Stimulated activated effector memory CD8-positive, alpha-beta T cell treated with anti-CD3 and anti-CD28 coated beads, Interleukin-12 subunit alpha, Interleukin-12 subunit beta, amount 100 ng/mL, for 72 hours (primary cell): ENCODE measurements around the gene ATG9A.

Experiments used
- ATAC-seq: fragments of 150-1000 bp; cut with Tn5 transposase; 2 replicates; pipeline ENCODE4 v1.10.0; 2021
- DNase-seq, 2 donors: peaks; one replicate each; pipeline ENCODE4 v3.0.0; 2021 to 2022; ENCODE audit warnings: low spot score in 2 of 2
- H3K27ac Mint-ChIP-seq: one replicate; pipeline ENCODE4 v1.8.0; 2022; ENCODE audit warnings: mild to moderate bottlenecking, mixed read lengths
- H3K36me3 Mint-ChIP-seq: one replicate; pipeline ENCODE4 v1.8.0; 2022; ENCODE audit warnings: mild to moderate bottlenecking, mixed read lengths
- H3K4me1 Mint-ChIP-seq: one replicate; pipeline ENCODE4 v1.8.0; 2022; ENCODE audit warnings: mixed read lengths
- H3K4me3 Mint-ChIP-seq: one replicate; pipeline ENCODE4 v1.8.0; 2022; ENCODE audit warnings: mild to moderate bottlenecking, mixed read lengths
- H3K9me3 Mint-ChIP-seq: one replicate; pipeline ENCODE4 v1.8.0; 2022; ENCODE audit warnings: mixed read lengths

Gene ATG9A

DNA sequence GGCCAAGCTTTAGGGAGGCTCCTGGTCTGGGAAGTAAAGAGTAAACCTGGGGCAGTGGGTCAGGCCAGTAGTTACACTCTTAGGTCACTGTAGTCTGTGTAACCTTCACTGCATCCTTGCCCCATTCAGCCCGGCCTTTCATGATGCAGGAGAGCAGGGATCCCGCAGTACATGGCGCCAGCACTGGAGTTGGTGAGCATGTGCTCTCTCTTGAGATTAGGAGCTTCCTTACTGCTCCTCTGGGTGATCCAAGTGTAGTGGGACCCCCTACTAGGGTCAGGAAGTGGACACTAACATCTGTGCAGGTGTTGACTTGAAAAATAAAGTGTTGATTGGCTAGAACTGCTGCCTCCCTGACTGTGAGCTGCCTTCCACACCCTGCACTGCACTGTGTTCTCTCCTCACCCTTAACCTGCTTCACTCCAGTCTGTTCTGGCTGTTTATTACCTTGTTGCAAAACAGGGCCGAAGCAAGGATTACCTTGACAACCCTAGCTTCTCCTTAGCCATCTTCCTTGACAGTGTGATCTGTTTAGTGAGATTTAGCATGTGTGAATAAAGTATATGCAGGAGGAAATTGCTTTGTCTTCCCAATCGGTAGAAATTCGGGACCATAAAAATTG, 46.2 kb downstream of the ATG9A start:
- ATAC-seq (no peak), DNase-seq (no peak)
- H3K4me1 Mint-ChIP-seq = peaks cover 49% of the 10 kb centered on the region
- H3K36me3 Mint-ChIP-seq = peaks cover 77% of the 10 kb centered on the region
- H3K27ac Mint-ChIP-seq = peak overlapping the region; percentile 99
- H3K9me3 Mint-ChIP-seq = no peaks in the 10 kb centered on the region
- H3K4me3 Mint-ChIP-seq = no peak overlapping the region

GRCh38 chr2:219182331-219183150, 46.9 kb downstream of the ATG9A start:
- no peak for ATAC-seq
- no peak overlapping the region for H3K4me3 Mint-ChIP-seq
- peaks cover 81% of the 10 kb centered on the region for H3K36me3 Mint-ChIP-seq
- no peak for DNase-seq
- peak overlapping the region; percentile 99 for H3K27ac Mint-ChIP-seq
- peaks cover 50% of the 10 kb centered on the region for H3K4me1 Mint-ChIP-seq
- H3K9me3 Mint-ChIP-seq = no peaks in the 10 kb centered on the region

GRCh38 chr2:219181531-219181930, 47.9 kb downstream of the ATG9A start:
- Mint-ChIP-seq H3K4me3 (no peak overlapping the region), H3K27ac (peak overlapping the region; percentile 99), H3K9me3 (no peaks in the 10 kb centered on the region), H3K36me3 (peaks cover 87% of the 10 kb centered on the region), H3K4me1 (peaks cover 48% of the 10 kb centered on the region)
- no peak for ATAC-seq
- DNase-seq = no peak

DNA sequence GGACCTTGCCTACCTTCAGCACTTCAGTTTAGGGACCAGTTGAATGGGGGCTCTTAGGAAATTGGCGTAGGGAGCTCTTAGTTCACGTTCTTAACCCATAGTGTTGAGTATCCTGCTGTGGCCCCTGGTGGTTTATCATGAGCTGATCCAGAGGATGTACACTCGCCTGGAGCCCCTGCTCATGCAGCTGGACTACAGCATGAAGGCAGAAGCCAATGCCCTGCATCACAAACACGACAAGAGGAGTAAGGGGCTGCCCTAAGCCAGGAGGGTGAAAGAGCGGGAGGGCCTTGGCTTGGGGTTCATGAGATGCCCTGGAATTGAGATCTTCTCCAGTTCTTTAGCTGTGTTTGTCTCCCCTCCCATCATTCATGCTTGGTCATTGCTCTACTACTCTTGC, 48.5 kb downstream of the ATG9A start:
- Mint-ChIP-seq H3K36me3 (peaks cover 84% of the 10 kb centered on the region), H3K4me1 (peaks cover 48% of the 10 kb centered on the region), H3K27ac (peak overlapping the region; percentile 99), H3K9me3 (no peaks in the 10 kb centered on the region), H3K4me3 (no peak overlapping the region)
- ATAC-seq (no peak), DNase-seq (no peak)

DNA sequence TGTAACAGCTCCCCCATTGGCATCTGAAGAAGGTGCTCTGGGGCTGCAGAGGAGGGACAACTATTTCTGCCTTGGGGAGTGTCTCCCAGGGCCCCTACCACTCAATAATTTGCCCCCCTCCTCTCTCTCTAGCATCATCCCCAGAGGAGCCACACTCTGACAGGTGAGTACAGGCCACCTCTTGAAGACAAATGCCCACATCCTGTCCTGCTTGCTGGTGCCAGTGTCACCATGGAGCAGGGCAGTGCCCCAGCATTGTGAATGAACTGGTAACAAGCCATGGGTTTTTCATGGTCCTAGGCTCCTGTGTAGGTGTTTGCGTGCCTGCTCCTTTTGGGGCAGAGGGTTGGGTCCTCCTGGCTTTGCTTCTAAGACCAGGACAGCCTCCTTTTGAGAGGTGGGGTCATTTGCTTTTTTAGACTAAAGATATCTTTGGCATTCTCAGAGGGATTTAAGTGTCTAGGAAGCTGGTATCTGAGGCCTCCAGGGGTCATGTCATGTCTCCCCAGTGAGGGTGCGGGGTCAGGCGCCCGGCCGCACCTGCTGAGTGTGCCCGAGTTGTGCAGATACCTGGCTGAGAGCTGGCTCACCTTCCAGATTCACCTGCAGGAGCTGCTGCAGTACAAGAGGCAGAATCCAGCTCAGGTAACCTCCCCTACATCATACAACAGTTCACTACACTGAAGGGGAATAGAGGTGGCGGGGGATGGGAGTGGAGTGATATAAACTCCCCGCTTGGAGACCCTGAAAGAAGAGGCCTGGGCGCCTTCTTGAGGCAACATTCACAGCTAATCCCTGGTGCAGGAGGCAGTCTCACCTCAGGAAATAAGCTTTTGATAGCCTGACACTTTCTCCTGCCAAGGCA, 49.6 kb downstream of the ATG9A start:
- no peaks in the 10 kb centered on the region for H3K9me3 Mint-ChIP-seq
- DNase-seq = no peak
- ATAC-seq = no peak
- H3K4me3 Mint-ChIP-seq = peak overlapping the region; percentile 96
- peaks cover 88% of the 10 kb centered on the region for H3K36me3 Mint-ChIP-seq
- H3K4me1 Mint-ChIP-seq = peaks cover 56% of the 10 kb centered on the region
- peak overlapping the region; percentile 99 for H3K27ac Mint-ChIP-seq

- DNase-seq = no peak
- ATAC-seq = no peak
- Mint-ChIP-seq H3K27ac (peak overlapping the region; percentile 99), H3K36me3 (peaks cover 88% of the 10 kb centered on the region), H3K4me1 (peaks cover 66% of the 10 kb centered on the region), H3K9me3 (no peaks in the 10 kb centered on the region), H3K4me3 (peak overlapping the region; percentile 96)
These were observed 50.9 kb downstream of the ATG9A start for GRCh38 chr2:219178377-219179175.

- peaks cover 88% of the 10 kb centered on the region for H3K36me3 Mint-ChIP-seq
- ATAC-seq (peak; percentile 74), DNase-seq (peak; percentile 67 to 90)
- peak within 1 kb of the TSS; percentile 99 for H3K27ac Mint-ChIP-seq
- H3K4me3 Mint-ChIP-seq = peak within 1 kb of the TSS; percentile 96
- H3K4me1 Mint-ChIP-seq = peaks cover 64% of the 10 kb centered on the region
- no peaks in the 10 kb centered on the region for H3K9me3 Mint-ChIP-seq
These were observed 51.7 kb downstream of the ATG9A start, which contains the start of gene RETREG2 for GRCh38 chr2:219177552-219178376. Gene RETREG2, plus strand, starts transcription at chr2:219178275. Its CDS starts 78 bp downstream, at chr2:219178353.

DNA sequence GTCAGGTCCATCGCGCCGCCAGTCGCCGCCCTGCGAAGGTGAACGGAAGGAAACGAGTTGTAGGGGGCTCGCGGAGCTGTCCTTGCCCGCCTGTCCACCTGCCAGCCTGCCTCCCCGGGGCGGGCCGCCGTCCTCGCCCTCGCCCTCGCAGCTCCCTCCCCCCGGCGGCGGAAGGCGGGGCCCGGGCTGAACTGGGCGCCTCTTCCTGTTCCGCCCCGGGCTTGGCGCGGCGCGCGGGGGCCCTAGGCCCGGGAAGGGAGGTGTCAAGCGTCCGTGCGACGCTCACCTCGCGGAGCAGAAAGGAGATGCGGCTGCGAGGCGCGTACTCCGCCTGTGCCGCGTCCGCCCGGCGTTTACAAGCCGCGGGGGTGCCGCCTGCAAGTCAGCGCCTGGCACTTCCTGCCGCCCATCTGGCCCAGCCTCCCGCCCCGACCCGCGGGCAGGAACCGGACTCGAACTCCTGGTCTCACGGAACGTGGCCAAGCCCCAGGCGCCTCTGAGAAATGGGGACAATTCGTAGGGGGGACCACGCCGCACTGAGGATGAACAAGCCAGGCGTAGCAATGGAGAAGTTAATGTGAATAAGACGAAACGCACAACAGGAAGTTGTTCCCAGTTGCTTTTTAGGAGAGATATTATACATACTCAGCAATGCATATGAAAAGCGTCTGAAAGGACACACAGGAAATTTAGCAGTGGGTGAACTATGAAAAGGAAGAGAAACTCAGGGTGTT, 52.5 kb downstream of the ATG9A start, which contains the start of gene CNPPD1:
TSS of gene CNPPD1 (minus strand) at position 108 of the 734 bp plus-strand sequence. CDS start at position 11, 97 bp downstream.
- ATAC-seq = peak; percentile 86
- peak; percentile 84 to 92 for DNase-seq
- H3K4me1 Mint-ChIP-seq = peaks cover 61% of the 10 kb centered on the region
- peaks cover 88% of the 10 kb centered on the region for H3K36me3 Mint-ChIP-seq
- peak within 1 kb of the TSS; percentile 96 for H3K4me3 Mint-ChIP-seq
- H3K27ac Mint-ChIP-seq = peak within 1 kb of the TSS; percentile 99
- H3K9me3 Mint-ChIP-seq = no peaks in the 10 kb centered on the region

GRCh38 chr2:219175928-219176817, 53.3 kb downstream of the ATG9A start:
- DNase-seq (peak; percentile 25 to 74), ATAC-seq (peak; percentile 31)
- peak overlapping the region; percentile 96 for H3K4me3 Mint-ChIP-seq
- peaks cover 57% of the 10 kb centered on the region for H3K4me1 Mint-ChIP-seq
- H3K9me3 Mint-ChIP-seq = no peaks in the 10 kb centered on the region
- H3K36me3 Mint-ChIP-seq = peaks cover 88% of the 10 kb centered on the region
- H3K27ac Mint-ChIP-seq = peak overlapping the region; percentile 99

GRCh38 chr2:219175486-219175885, 54.0 kb downstream of the ATG9A start:
- Mint-ChIP-seq H3K4me3 (peak overlapping the region; percentile 96), H3K9me3 (no peaks in the 10 kb centered on the region), H3K36me3 (peaks cover 87% of the 10 kb centered on the region), H3K27ac (peak overlapping the region; percentile 99), H3K4me1 (peaks cover 54% of the 10 kb centered on the region)
- DNase-seq = no peak
- no peak for ATAC-seq

- Mint-ChIP-seq H3K27ac (peak overlapping the region; percentile 85), H3K36me3 (peaks cover 87% of the 10 kb centered on the region), H3K9me3 (no peaks in the 10 kb centered on the region), H3K4me1 (peaks cover 59% of the 10 kb centered on the region), H3K4me3 (peak overlapping the region; percentile 96)
- DNase-seq (no peak), ATAC-seq (no peak)
These were observed 54.6 kb downstream of the ATG9A start for GRCh38 chr2:219174801-219175200.

GRCh38 chr2:219174146-219174545, 55.3 kb downstream of the ATG9A start:
- Mint-ChIP-seq H3K4me1 (peaks cover 61% of the 10 kb centered on the region), H3K4me3 (peak overlapping the region; percentile 96), H3K36me3 (peaks cover 84% of the 10 kb centered on the region), H3K27ac (peak overlapping the region; percentile 85), H3K9me3 (no peaks in the 10 kb centered on the region)
- DNase-seq (no peak), ATAC-seq (no peak)
